Chondrocyte (in vitro differentiated cells): ENCODE data around the gene ANKFY1. TPM values are rescaled to one million over a fixed set of nuclear protein-coding genes. Genes with fewer than 3 reads are reported as not detected.
A peak's percentile ranks its signal among the peaks of the same experiment; 100 is the strongest.

Experiments
- DNase-seq: peaks from one replicate; pipeline ENCODE4 v3.0.0; 2021; ENCODE audit warnings: mixed read lengths, low spot score
- H3K27ac Mint-ChIP-seq: one replicate; pipeline ENCODE4 v1.8.0; 2021; ENCODE audit warnings: mild to moderate bottlenecking, moderate library complexity, mixed read lengths; ENCODE audit not compliant: unreplicated experiment
- H3K27me3 Mint-ChIP-seq: 2 replicates; pipeline ENCODE4 v1.8.0; 2021; ENCODE audit warnings: low read depth, mixed read lengths
- H3K36me3 Mint-ChIP-seq: 2 replicates; pipeline ENCODE4 v1.8.0; 2021; ENCODE audit warnings: low read depth, mixed read lengths
- H3K4me1 Mint-ChIP-seq: 2 replicates; pipeline ENCODE4 v1.8.0; 2021; ENCODE audit warnings: low read depth, mild to moderate bottlenecking, mixed read lengths
- H3K4me3 Mint-ChIP-seq: one replicate; pipeline ENCODE4 v1.8.0; 2021; ENCODE audit warnings: mild to moderate bottlenecking, moderate library complexity, mixed read lengths; ENCODE audit not compliant: unreplicated experiment
- H3K9me3 Mint-ChIP-seq: 2 replicates; pipeline ENCODE4 v1.8.0; 2021; ENCODE audit warnings: low read depth, mixed read lengths
- CTCF ChIP-seq: fragments of 200-600 bp; sonication (generic); IDR thresholded peaks from 2 replicates; pipeline ENCODE4 v1.5.0; 2021; ENCODE audit warnings: antibody characterized with exemption, mild to moderate bottlenecking, moderate library complexity
- total RNA-seq: library from RNA; stranded (reverse); gene quantifications from 3 replicates; pipeline ENCODE4 v1.2.1, GENCODE V29; 2021

The ANKFY1 gene
- total RNA-seq, 1 donor from 2014 or later: 44.7 TPM

GRCh38 chr17:4162321-4162720, 101.5 kb downstream of the ANKFY1 start:
- no peak for DNase-seq
- TF ChIP-seq CTCF: no peak
- Mint-ChIP-seq H3K4me3 (no peak overlapping the region), H3K27me3 (no peaks in the 10 kb centered on the region), H3K4me1 (peaks cover 19% of the 10 kb centered on the region), H3K27ac (peak overlapping the region; percentile 96), H3K9me3 (no peaks in the 10 kb centered on the region), H3K36me3 (peaks cover 19% of the 10 kb centered on the region)

GRCh38 chr17:4161967-4162305, 101.8 kb downstream of the ANKFY1 start:
- TF ChIP-seq CTCF: no peak
- peaks cover 15% of the 10 kb centered on the region for H3K36me3 Mint-ChIP-seq
- no peak for DNase-seq
- no peak overlapping the region for H3K4me3 Mint-ChIP-seq
- H3K4me1 Mint-ChIP-seq: peaks cover 19% of the 10 kb centered on the region
- H3K9me3 Mint-ChIP-seq: no peaks in the 10 kb centered on the region
- H3K27me3 Mint-ChIP-seq: no peaks in the 10 kb centered on the region
- H3K27ac Mint-ChIP-seq: peak overlapping the region; percentile 96

- Mint-ChIP-seq H3K4me3 (no peak overlapping the region), H3K27ac (peak overlapping the region; percentile 96), H3K4me1 (peaks cover 19% of the 10 kb centered on the region), H3K36me3 (peaks cover 12% of the 10 kb centered on the region), H3K27me3 (no peaks in the 10 kb centered on the region), H3K9me3 (no peaks in the 10 kb centered on the region)
- peak; percentile 76 for TF ChIP-seq CTCF
- no peak for DNase-seq
Measured at GRCh38 chr17:4161192-4161966, 102.4 kb downstream of the ANKFY1 start.

- Mint-ChIP-seq H3K27me3 (no peaks in the 10 kb centered on the region), H3K36me3 (peaks cover 9% of the 10 kb centered on the region), H3K4me3 (no peak overlapping the region), H3K4me1 (peaks cover 19% of the 10 kb centered on the region), H3K9me3 (no peaks in the 10 kb centered on the region), H3K27ac (no peak overlapping the region)
- no peak for TF ChIP-seq CTCF
- no peak for DNase-seq
Measured at GRCh38 chr17:4160294-4160859, 103.4 kb downstream of the ANKFY1 start.

- no peak for TF ChIP-seq CTCF
- Mint-ChIP-seq H3K4me3 (no peak overlapping the region), H3K27ac (no peak overlapping the region), H3K4me1 (peaks cover 19% of the 10 kb centered on the region), H3K9me3 (no peaks in the 10 kb centered on the region), H3K36me3 (peaks cover 9% of the 10 kb centered on the region), H3K27me3 (no peaks in the 10 kb centered on the region)
- no peak for DNase-seq
Measured at GRCh38 chr17:4159761-4160160, 104.0 kb downstream of the ANKFY1 start.
